HG03097 (cell line): ENCODE results near the gene GADD45A.
"Not testable (repeated sequence)": the region's sequence is repeated elsewhere in the genome, so short reads cannot be mapped to it uniquely, and the experiment has no call there.

Experiments used
- ATAC-seq: cut with Tn5 transposase; IDR thresholded peaks from one replicate; pipeline ENCODE4 v1.9.1; 2021; ENCODE audit not compliant: unreplicated experiment, low FRiP score

GADD45A gene, protein sequence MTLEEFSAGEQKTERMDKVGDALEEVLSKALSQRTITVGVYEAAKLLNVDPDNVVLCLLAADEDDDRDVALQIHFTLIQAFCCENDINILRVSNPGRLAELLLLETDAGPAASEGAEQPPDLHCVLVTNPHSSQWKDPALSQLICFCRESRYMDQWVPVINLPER

DNA sequence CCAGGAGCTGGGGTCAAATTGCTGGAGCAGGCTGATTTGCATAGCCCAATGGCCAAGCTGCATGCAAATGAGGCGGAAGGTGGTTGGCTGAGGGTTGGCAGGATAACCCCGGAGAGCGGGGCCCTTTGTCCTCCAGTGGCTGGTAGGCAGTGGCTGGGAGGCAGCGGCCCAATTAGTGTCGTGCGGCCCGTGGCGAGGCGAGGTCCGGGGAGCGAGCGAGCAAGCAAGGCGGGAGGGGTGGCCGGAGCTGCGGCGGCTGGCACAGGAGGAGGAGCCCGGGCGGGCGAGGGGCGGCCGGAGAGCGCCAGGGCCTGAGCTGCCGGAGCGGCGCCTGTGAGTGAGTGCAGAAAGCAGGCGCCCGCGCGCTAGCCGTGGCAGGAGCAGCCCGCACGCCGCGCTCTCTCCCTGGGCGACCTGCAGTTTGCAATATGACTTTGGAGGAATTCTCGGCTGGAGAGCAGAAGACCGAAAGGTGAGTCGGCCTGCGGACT is at the start of gene GADD45A:
Gene GADD45A, plus strand, starts transcription at position 135 of the 491 bp plus-strand sequence. Its CDS starts 294 bp downstream, at position 429.
- ATAC-seq, result peak; percentile 87

DNA sequence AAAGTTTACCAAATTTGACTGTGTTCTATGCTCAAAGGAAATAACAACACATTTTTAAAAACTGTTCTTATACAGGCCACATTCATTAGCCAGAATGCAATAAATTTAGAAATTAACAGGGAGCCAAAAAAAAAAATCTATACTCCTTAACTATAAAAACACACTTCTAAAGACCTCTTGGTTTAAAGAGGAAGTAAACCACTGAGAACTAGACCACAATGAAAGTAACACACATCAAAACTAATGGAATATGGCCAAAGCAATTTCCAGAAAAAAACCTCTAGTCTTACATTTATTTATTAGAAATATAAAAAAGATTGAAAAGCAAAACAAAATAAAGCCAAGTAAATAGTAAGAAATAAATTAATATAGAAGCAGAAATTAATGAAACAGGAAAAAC is 48.9 kb upstream of the GADD45A start:
- no peak for ATAC-seq

- ATAC-seq, result no peak
Measured at GRCh38 chr1:67639361-67639760, 45.6 kb upstream of the GADD45A start.

GRCh38 chr1:67642629-67643028 is 42.4 kb upstream of the GADD45A start:
- no peak for ATAC-seq

DNA sequence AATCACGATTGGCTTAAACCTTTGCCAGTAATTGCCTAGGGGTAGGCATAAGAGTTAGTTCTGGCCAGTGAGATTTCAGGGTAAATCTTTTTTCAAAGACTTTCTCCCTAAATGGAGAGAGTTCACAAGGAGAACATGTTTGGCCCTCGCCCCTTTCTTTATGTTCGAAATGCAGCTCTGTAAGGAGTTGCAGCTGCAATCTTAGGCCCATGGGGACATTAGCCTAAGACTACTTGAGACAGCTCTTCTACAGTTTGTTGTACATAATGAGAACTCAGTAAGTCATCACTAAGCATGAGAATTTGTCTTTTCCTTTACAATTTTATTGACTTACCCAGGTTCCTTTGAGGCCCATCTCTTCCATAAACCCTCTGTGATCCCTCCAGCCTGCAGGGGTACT is 40.4 kb upstream of the GADD45A start:
- ATAC-seq, result no peak

GRCh38 chr1:67645495-67646144 is 39.4 kb upstream of the GADD45A start:
- ATAC-seq, result no peak

DNA sequence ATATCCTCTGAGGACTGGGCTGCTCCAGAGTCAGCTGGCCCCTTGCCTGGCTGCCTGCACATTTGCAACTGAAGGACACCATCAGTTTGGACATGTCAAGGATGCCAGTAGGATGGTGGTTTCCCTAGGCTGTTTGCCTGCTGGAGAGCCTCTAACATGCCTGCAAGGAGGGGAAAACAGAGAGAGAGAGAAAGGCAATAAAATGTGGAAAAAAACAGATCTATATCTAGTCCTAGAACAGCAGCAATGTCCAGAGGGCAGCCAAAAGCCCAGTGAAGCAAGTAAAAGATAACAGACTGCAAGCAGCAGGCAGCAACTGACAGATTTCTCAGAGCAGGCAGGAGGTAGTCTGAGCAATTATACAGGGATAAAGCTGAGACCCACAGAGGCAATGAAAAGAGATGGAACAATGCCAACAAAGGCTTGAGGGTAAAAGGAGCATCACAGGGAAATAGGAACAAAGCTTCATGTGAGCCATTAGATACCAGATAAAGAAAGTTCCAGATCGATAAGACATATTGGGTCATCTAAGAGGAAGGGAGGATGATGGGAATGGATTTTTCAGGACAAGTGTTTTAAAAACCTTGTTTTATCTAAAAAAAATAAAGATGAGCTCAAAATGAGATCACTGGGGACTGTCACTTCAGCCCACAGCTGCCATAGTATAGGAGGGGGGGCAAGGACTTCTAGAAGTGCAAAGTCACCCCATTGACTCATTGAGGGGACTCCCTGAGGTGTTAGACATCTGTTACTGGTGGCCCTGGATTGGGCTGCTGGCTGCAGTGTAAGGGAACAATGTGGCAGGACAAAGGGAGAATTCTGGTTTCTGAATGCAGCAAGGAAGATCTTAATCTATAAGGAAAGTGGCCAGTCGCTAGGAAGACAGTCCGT is 38.6 kb upstream of the GADD45A start:
- ATAC-seq, result no peak

DNA sequence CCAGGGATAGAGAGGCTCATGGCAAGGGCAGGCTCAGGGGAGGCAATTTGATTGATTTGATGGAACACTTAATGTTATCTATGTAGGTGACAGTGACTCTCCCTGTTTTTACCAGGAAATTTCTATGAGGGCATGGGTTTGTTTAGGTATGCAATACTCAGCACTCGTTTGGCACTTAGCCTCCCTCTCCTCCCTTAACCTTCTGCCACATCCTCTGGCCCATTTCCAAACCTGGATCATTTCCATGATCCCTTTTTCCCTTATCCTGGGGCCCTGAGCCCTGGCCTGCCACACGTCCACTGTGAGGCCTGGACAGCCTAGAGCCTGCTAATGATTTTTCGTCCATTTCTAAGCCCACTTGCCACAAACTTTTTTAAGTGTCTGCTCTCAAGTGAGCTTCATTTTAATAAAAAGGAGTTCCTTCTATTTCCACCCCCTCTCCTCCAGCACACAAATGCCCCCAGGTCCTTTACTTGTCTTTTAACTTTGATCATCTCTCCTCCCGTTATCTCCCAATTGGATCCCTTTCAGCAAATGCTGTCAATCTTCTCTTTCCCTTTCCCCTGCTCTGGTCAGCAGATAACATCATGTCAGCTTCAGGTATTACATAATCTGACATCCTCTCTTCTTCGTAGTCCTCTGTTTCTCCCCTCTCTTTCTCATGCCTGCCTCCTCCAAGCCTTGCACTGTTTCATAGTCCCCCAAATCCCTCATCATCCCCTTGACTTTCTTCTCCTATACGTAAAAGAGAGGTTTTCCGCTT is 37.8 kb upstream of the GADD45A start:
- ATAC-seq, result no peak

GRCh38 chr1:67647814-67648358 is 37.1 kb upstream of the GADD45A start:
- peak; percentile 46 for ATAC-seq

- no peak for ATAC-seq
Measured at GRCh38 chr1:67648582-67649326, 36.2 kb upstream of the GADD45A start.

GRCh38 chr1:67650061-67650460 is 34.9 kb upstream of the GADD45A start:
- no peak for ATAC-seq

GRCh38 chr1:67651031-67651430 is 34.0 kb upstream of the GADD45A start:
- ATAC-seq, result no peak

DNA sequence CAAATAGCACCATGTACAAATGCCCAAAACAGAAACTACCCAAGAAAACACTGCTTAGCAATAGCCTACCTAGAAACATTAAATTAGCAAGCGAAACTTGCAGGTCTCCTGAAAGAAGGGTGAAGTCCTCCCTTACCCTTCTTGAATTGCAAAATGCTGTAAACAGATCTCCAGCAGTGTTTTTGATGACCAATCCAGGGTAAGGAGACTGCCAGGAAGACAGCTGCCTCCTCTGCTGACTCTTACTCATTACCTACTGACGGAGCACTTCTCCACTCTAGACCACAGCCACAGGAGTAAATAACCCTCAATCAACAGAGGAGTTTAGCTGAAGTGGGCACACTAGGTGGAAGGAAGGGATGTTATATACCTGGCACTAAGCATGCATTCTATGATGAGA is 32.2 kb upstream of the GADD45A start:
- ATAC-seq, result no peak

DNA sequence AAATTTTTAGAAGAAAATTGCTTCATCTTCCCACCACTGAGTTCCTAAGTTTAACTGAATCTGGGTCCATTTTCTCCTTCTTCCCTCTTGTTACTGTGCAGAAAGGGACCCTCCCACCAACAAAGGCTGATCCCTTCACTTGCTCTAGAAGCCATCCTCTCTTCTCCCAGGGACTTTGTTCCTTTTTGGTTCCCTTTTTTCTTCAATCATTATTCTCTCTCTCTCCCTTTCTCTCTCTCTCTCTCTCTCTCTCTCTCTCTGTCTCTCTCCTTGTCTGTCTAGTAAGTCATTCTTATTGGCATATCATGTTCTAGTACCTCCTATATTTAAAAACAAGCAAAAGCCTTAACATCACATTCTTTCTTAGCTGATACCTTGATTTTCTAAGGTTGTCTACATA is 31.7 kb upstream of the GADD45A start:
- no peak for ATAC-seq

DNA sequence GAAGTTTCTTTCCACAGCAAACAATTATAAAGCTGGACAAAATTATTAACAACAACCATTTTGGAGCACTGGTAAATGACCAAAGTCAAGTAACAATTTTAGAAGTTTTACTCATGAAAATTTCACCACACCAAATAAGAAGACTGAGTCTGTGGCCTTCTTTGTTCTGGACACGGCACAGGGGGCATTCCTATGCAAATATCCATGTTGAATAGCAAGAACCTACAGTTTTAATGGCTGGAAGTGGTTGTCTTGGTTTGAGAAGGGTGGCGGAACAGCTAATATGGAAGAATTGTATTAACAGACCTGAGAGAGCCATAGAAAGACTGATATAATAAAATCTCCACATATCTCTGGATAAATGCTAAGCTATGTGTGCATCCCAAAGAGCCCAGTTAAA is 29.4 kb upstream of the GADD45A start:
- ATAC-seq, result no peak

- ATAC-seq, result not testable (repeated sequence)
Measured at GRCh38 chr1:67657152-67657551, 27.8 kb upstream of the GADD45A start.

DNA sequence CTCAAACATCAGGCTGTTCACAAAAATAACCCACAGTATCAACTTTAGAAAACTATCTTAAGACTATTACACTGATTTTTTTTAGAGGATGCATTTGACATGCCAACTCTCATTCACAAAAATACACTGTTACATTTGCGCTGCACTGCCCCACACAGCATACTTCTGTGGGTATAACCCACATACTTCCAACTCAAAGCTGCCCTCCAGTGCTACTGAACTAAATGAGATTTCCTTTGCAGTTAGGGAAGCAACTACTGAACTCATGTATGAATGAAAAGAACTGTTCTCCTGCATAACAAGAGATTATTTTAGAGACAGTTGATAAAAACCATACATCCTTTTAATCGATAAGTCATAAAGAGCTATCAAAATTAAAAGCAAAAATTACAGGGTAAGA is 25.8 kb upstream of the GADD45A start:
- ATAC-seq, result no peak

DNA sequence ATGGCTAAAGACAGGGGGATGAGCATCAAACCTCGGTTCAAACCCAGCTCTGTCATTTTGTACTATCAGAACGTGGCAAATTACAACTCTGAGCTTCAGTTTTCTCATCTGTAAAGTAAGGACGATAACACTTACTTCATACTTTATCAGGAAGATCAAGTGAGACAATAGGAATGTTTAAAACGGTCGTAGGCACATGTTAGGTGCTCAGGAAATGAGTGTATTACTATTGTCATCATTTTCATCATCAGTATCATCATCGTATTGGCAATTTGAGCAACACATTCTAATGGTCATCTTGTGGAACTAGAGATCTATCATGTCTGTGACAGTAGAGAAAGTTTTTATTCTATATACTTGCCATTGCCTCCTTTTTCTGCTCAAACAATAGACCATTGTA is 22.1 kb upstream of the GADD45A start:
- ATAC-seq, result no peak

DNA sequence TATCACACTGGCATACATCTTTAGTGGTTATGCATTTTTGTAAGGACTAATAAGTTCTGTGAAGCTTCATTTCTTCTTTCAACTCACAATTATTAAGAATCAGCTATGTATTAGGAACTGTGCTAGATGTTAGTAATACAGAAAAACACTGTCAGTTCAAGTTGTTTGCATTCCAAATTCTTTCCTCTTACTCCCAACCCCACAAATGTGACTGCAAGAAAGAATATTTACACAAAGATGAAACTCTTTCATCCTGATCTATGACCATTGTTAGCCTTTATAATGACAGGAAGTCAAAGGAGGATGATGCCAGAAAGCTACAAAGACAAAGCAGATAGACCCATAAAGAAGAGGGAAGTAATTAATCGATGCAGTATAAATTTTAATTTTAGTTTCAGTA is 21.0 kb upstream of the GADD45A start:
- no peak for ATAC-seq

- ATAC-seq, result not testable (repeated sequence)
Measured at GRCh38 chr1:67665307-67665706, 19.7 kb upstream of the GADD45A start.
